HL-60 (cell line): Measurements from ENCODE around the gene MED7.

Source experiments
- DNase-seq, 2 experiments: peaks; one replicate each; pipeline ENCODE4 v3.0.0-alpha.2; 2010 to 2020; ENCODE audit warnings: low read depth in 1 of 2, low spot score in 1 of 2
- H3K27ac ChIP-seq: fragments of 250-450 bp; sonication (Bioruptor Pico); replicated peaks from 2 replicates; pipeline ENCODE4 v1.5.1; 2020; ENCODE audit warnings: mild to moderate bottlenecking, moderate library complexity
- H3K27me3 ChIP-seq: fragments of 250-450 bp; sonication (Bioruptor Pico); 2 replicates; pipeline ENCODE4 v1.5.1; 2021; ENCODE audit warnings: mild to moderate bottlenecking, moderate library complexity; ENCODE audit not compliant: insufficient read depth, poor library complexity, severe bottlenecking
- H3K4me3 ChIP-seq: replicated peaks from 2 replicates; pipeline ENCODE4 v1.5.1; 2011; ENCODE audit warnings: mild to moderate bottlenecking, control low read depth, low read length; ENCODE audit not compliant: insufficient read depth
- GABPA ChIP-seq: IDR thresholded peaks from 2 replicates; pipeline ENCODE4 v1.6.1; 2012; ENCODE audit warnings: low read depth
- POLR2AphosphoS5 ChIP-seq: IDR thresholded peaks from 2 replicates; pipeline ENCODE4 v1.6.1; 2012; ENCODE audit warnings: low read depth
- SPI1 ChIP-seq: IDR thresholded peaks from 2 replicates; pipeline ENCODE4 v1.6.1; 2012; ENCODE audit warnings: low read depth, mild to moderate bottlenecking, borderline replicate concordance
- TF ChIP-seq, protein P1 (sequence below): IDR thresholded peaks from one replicate; pipeline ENCODE4 v1.5.1; 2011; ENCODE audit warnings: low read length, control low read depth, inconsistent platforms; ENCODE audit not compliant: insufficient read depth
- TF ChIP-seq, protein P2 (sequence below): IDR thresholded peaks from 2 replicates; pipeline ENCODE4 v1.6.1; 2012; ENCODE audit warnings: low read depth; ENCODE audit not compliant: insufficient replicate concordance

Gene MED7

DNA sequence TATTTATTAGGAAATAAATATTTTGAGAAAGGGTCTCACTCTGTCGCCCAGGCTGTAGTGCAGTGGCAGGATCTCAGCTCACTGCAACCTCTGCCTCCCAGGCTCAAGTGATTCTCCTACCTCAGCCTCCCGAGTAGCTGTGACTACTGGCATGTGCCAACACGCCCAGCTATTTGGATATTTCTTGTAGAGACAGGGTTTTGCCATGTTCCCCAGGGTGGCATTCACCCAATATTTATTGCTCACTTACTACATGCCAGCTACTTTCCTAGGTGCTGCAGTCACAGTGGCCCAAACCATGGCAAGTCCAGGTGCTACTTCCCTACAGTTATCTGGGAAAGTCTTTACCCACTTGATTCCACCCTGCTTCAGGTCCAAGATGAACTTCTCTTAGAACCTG is 8.3 kb upstream of the MED7 start:
- Histone ChIP-seq H3K27ac (no peak overlapping the region), H3K27me3 (no peaks in the 10 kb centered on the region), H3K4me3 (no peak overlapping the region)
- TF ChIP-seq GABPA, result no peak
- TF ChIP-seq POLR2AphosphoS5, result no peak
- TF ChIP-seq SPI1, result no peak
- TF ChIP-seq, protein P1, sequence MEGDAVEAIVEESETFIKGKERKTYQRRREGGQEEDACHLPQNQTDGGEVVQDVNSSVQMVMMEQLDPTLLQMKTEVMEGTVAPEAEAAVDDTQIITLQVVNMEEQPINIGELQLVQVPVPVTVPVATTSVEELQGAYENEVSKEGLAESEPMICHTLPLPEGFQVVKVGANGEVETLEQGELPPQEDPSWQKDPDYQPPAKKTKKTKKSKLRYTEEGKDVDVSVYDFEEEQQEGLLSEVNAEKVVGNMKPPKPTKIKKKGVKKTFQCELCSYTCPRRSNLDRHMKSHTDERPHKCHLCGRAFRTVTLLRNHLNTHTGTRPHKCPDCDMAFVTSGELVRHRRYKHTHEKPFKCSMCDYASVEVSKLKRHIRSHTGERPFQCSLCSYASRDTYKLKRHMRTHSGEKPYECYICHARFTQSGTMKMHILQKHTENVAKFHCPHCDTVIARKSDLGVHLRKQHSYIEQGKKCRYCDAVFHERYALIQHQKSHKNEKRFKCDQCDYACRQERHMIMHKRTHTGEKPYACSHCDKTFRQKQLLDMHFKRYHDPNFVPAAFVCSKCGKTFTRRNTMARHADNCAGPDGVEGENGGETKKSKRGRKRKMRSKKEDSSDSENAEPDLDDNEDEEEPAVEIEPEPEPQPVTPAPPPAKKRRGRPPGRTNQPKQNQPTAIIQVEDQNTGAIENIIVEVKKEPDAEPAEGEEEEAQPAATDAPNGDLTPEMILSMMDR, result no peak
- TF ChIP-seq, protein P2, sequence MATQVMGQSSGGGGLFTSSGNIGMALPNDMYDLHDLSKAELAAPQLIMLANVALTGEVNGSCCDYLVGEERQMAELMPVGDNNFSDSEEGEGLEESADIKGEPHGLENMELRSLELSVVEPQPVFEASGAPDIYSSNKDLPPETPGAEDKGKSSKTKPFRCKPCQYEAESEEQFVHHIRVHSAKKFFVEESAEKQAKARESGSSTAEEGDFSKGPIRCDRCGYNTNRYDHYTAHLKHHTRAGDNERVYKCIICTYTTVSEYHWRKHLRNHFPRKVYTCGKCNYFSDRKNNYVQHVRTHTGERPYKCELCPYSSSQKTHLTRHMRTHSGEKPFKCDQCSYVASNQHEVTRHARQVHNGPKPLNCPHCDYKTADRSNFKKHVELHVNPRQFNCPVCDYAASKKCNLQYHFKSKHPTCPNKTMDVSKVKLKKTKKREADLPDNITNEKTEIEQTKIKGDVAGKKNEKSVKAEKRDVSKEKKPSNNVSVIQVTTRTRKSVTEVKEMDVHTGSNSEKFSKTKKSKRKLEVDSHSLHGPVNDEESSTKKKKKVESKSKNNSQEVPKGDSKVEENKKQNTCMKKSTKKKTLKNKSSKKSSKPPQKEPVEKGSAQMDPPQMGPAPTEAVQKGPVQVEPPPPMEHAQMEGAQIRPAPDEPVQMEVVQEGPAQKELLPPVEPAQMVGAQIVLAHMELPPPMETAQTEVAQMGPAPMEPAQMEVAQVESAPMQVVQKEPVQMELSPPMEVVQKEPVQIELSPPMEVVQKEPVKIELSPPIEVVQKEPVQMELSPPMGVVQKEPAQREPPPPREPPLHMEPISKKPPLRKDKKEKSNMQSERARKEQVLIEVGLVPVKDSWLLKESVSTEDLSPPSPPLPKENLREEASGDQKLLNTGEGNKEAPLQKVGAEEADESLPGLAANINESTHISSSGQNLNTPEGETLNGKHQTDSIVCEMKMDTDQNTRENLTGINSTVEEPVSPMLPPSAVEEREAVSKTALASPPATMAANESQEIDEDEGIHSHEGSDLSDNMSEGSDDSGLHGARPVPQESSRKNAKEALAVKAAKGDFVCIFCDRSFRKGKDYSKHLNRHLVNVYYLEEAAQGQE, result no peak
- no peak for DNase-seq

DNA sequence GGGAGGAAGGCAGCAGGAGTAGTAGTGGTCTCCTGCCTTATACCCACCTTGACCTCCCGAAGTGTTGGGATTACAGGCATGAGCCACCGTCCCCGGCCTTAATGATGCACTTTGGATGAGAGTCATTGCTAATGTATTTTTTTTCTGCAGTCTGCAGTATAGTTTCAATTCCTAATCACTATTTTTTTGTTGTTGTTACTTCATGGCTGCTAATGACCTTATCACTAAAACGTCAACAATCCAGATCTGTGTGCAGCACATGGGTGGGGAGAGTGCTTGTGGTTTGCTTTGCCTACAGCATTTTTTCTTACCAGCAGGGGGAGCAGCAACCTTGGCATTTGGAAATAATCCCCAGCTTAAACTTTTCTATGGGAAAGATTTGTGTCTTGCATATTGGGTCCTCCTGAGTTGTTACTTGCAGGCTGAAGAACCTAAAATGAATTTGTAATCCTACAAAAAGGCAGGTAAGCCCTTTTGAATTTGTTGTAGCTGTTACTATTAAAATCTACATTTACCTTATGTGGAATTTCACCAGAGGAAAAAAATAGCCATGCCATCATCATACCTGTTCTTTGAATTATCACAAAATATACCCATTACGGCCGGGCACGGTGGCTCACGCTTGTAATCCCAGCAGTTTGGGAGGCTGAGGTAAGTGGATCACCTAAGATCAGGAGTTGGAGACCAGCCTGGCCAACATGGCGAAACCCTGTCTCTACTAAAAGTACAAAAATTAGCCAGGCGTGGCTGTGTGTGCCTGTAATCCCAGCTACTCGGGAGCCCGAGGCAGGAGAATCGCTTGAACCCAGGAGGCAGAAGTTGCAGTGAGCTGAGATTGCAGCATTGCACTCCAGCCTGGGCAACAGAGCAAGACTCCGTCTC is 6.3 kb upstream of the MED7 start:
- no peaks in the 10 kb centered on the region for H3K27me3 ChIP-seq
- TF ChIP-seq, protein P2, result no peak
- TF ChIP-seq, protein P1, result peak; percentile 80
- no peak overlapping the region for H3K27ac ChIP-seq
- no peak overlapping the region for H3K4me3 ChIP-seq
- DNase-seq, result peak in 1 of 2 experiments; percentile 64

DNA sequence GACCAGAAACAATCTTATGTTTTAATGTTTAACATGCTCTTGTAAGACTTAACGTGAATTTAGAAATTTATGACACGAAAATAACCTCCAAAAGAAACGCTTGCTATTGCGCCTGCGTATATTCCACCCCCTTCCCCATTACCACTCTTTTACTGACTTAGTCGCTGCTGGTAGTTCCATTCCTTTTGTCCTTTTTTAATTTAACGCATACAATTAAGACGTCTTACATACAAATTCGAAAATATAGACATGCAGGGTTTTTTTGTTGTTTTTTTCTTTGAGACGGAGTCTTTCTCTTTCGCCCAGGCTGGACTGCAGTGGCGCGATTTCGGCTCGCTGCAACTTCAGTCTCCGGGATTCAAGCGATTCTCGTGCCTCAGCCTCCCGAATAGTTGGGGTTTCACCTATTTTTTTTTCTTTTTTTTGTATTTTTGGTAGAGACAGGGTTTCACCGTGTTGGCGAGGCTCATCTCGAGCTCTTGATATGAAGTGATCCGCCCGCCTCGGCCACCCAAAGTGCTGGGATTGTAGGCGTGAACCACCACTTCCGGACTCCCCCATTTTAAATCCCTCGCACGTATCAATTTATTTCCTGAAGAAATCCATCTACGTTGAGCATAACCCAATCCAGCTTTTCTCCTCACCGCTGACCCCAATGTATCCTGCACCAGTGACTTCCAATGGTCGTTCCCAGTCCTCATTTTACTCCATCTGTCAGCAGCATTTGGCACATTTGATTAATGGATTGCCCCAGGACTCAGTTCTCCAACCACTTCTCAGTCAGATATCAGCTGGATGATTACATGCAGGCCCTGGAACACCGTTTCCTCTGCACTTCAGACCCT is 684 bp upstream of the MED7 start:
- Histone ChIP-seq H3K27me3 (no peaks in the 10 kb centered on the region), H3K4me3 (peak overlapping the region; percentile 55), H3K27ac (peak overlapping the region; percentile 96)
- TF ChIP-seq, protein P2, result no peak
- TF ChIP-seq GABPA, result no peak
- TF ChIP-seq POLR2AphosphoS5, result no peak
- TF ChIP-seq, protein P1, result no peak
- TF ChIP-seq SPI1, result no peak
- peak in 1 of 2 experiments; percentile 19 for DNase-seq
